Erythroblast (primary cell): Measurements from ENCODE around the gene CTSE.

Experiments used
- GATA1 ChIP-seq: IDR thresholded peaks from 2 replicates; pipeline ENCODE4 v1.6.1; 2011; ENCODE audit warnings: low read depth, mild to moderate bottlenecking, control low read depth, low read length, moderate library complexity
- POLR2A ChIP-seq: IDR thresholded peaks from 2 replicates; pipeline ENCODE4 v1.6.1; 2011; ENCODE audit warnings: mild to moderate bottlenecking, low read length

DNA sequence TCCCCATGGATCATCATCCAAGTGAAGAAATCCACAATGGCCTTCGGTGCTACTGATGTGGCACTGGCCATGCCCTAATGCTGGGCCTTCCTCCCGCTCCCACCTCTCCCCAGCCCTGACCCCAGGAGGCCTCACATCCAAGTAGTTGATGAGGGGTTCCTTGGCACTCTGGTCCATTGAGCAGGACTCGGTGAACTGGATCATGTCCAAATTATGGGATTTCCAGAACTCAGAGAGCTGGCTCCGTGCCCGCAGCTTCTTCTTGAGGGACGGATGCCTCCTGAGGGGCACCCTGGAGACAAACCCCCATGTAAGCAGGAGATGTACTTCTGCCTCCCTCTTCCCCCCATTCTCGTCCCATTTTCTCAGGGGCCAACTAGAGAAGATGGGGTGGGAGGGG, 929 bp downstream of the CTSE start:
- no peak for TF ChIP-seq POLR2A
- no peak for TF ChIP-seq GATA1
